CMK (cell line): Measurements from ENCODE around the gene ALX3.

Experiments
- DNase-seq: peaks from one replicate; pipeline ENCODE4 v3.0.0-alpha.2; 2010; ENCODE audit warnings: low read depth

ALX3 gene

GRCh38 chr1:110070671-110071242 lies at the start of gene ALX3:
Gene ALX3 (minus strand): TSS chr1:110070672. CDS start chr1:110070612, 60 bp downstream.
- DNase-seq: no peak

- DNase-seq: no peak
Observed at GRCh38 chr1:110119843-110120242, 49.4 kb upstream of the ALX3 start.

- no peak for DNase-seq
Observed at GRCh38 chr1:110118636-110119396, 48.3 kb upstream of the ALX3 start.

GRCh38 chr1:110114784-110115183 lies 44.3 kb upstream of the ALX3 start:
- no peak for DNase-seq

- DNase-seq: no peak
Observed at GRCh38 chr1:110114173-110114572, 43.7 kb upstream of the ALX3 start.

- DNase-seq: no peak
Observed at GRCh38 chr1:110113551-110113950, 43.1 kb upstream of the ALX3 start.

- DNase-seq: no peak
Observed at GRCh38 chr1:110112656-110113055, 42.2 kb upstream of the ALX3 start.

GRCh38 chr1:110112143-110112542 lies 41.7 kb upstream of the ALX3 start, which contains the start of gene UBL4B:
Gene UBL4B (plus strand): TSS chr1:110112443. CDS start chr1:110112535, 92 bp downstream.
- no peak for DNase-seq

- no peak for DNase-seq
Observed at GRCh38 chr1:110111081-110111480, 40.6 kb upstream of the ALX3 start.

GRCh38 chr1:110107867-110108469 lies 37.5 kb upstream of the ALX3 start:
- no peak for DNase-seq

GRCh38 chr1:110106013-110106941 lies 35.8 kb upstream of the ALX3 start:
- peak; percentile 63 for DNase-seq

GRCh38 chr1:110102081-110102480 lies 31.6 kb upstream of the ALX3 start:
- DNase-seq: no peak

GRCh38 chr1:110100335-110100734 lies 29.9 kb upstream of the ALX3 start:
- no peak for DNase-seq

GRCh38 chr1:110098222-110099026 lies 28.0 kb upstream of the ALX3 start:
- no peak for DNase-seq

GRCh38 chr1:110097507-110098221 lies 27.2 kb upstream of the ALX3 start:
- DNase-seq: no peak

- no peak for DNase-seq
Observed at GRCh38 chr1:110094931-110095654, 24.6 kb upstream of the ALX3 start.

GRCh38 chr1:110092991-110093390 lies 22.5 kb upstream of the ALX3 start:
- no peak for DNase-seq

GRCh38 chr1:110091791-110092190 lies 21.3 kb upstream of the ALX3 start:
- DNase-seq: no peak

GRCh38 chr1:110091381-110091780 lies 20.9 kb upstream of the ALX3 start:
- no peak for DNase-seq
